GM19455 (cell line): ENCODE measurements around the gene TYW1B.
"Not testable (repeated sequence)": the region's sequence is repeated elsewhere in the genome, so short reads cannot be mapped to it uniquely, and the experiment has no call there.

Experiments
- ATAC-seq: cut with Tn5 transposase; IDR thresholded peaks from one replicate; pipeline ENCODE4 v1.9.1; 2021; ENCODE audit not compliant: unreplicated experiment

Gene TYW1B

DNA sequence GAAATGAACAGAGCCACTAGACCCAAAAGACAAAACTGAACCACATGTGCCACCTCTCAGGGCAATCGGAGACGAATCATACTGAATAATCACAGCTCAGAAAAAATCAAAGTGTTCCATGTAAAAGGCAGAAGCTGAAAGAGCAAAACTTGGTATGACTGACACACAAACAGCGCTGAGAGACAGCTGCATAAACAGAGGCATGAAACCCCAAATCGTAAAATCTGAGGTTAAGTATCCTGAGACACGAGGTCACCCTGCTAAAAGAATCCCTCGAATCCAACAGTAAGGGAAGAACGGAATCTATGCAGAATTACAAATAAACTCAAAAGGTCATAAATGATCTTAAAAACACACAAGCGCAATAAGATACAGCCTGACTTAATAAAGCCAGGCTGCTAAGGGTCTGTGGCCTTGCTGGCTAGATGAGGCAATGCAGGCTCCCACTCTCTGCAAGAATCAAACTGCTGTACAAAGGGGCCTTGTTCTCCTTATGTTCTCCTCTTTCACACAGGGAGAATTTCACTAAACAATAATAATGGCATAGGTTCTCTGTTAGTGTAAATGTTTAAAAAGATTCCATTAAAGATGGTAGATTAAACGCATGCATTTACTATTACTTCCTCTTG lies 247.7 kb downstream of the TYW1B start:
- not testable (repeated sequence) for ATAC-seq

DNA sequence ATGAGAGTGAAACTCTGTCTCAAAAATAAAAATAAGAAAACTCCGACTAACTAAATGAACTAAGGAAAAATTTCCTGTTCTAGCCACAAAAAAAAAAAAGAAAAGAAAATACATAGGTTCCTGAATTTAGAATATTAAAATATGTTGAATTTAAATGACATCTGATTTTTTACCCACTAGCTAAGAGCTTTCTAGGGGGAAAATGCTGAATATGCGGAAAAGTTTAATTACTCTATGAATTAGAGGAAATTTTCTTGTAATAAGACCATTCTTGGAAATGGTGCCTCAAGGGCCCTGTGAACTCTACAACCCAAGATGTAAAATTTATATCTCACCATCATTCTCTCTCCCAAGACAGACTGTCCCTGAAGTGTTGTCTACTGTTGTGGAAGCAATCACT lies 250.9 kb downstream of the TYW1B start:
- no peak for ATAC-seq

GRCh38 chr7:72561988-72562387 lies 266.0 kb downstream of the TYW1B start:
- not testable (repeated sequence) for ATAC-seq

GRCh38 chr7:72559546-72559945 lies 268.5 kb downstream of the TYW1B start:
- not testable (repeated sequence) for ATAC-seq

DNA sequence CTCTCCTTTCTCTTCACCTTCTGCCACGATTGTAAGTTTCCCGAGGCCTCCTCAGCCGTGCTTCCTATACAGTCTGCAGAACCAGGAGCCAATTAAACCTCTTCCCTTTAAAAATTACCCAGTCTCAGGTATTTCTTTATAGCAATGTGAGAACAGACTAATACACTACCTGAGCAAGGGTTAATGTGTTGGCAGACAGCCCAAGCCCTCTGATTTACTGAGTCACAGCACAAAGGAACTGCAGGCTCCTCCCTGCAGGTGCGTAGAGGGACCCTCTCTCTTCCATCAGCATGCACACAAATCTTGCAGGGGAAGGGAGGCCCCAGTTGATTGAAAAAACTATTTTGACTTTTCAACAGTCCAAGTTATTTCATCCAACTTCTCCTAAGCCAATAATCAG lies 271.3 kb downstream of the TYW1B start:
- not testable (repeated sequence) for ATAC-seq

GRCh38 chr7:72555238-72555637 lies 272.8 kb downstream of the TYW1B start:
- ATAC-seq = not testable (repeated sequence)

DNA sequence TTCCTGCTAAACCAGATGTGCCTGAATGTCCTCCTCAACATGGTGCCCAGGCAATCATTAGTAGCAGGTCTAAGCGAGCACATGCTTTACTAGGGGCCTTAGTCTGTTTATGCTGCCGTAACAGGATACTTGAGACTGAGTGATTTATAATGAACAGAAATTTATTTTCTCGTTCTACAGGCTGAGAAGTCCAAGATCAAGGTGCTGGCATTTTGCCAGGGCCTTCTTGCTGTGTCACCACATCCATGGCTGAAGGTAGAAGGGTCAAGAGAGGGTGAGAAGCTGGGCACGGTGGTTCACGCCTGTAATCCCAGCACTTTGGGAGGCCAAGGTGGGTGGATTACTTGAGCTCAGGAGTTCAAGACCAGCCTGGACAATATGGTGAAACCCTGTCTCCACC lies 273.6 kb downstream of the TYW1B start:
- not testable (repeated sequence) for ATAC-seq

GRCh38 chr7:72550454-72550853 lies 277.5 kb downstream of the TYW1B start:
- ATAC-seq = not testable (repeated sequence)

DNA sequence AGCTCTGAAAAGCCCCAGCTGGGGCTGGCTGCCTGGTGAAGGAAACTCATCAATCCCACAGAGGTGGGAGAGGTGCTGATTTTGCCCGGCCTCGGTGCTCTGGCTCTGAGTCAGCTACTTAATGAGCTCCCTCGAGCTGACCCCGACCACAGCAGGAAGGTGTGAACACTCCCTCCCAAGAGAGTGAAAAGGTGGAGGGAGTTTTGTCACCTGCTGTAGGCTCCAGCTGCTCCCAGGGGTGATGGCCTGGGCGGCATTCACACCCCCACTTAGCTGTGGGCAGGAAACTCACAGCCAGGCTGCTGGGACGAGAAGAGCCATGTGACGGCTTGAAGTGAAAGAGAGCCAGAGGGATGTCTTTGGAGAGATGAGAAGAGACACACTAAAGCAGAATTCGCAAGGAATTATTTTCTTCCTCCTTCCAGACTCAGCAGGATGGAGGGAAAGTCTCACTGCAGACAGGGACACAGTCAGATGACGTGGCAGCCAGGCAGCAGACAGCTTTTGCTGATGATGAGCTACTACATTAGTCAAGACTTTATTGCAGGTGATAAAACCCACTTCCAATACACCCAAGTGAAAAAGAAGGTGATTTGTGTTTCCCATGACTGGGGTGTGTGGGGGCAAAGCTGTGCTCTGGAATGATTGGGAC lies 281.3 kb downstream of the TYW1B start:
- not testable (repeated sequence) for ATAC-seq

DNA sequence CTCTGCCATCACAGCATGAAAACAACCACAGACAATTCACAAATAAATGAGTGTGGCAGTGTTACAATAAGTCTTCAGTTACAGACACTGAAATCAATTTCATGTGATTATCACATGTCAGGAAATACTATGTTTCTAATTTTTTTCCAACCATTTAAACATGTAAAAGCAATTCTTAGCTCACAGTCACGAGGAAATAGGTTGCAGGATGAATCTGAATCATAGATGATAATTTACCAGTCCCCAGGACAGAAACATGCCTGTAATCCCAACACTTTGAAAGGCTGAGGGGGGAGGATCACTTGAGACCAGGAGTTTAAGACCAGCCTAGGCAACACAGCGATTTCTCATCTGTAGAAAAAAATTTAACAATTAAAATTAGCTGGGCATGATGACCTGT lies 283.5 kb downstream of the TYW1B start:
- ATAC-seq = not testable (repeated sequence)

- no peak for ATAC-seq
Observed at GRCh38 chr7:72540923-72541322, 287.1 kb downstream of the TYW1B start.

DNA sequence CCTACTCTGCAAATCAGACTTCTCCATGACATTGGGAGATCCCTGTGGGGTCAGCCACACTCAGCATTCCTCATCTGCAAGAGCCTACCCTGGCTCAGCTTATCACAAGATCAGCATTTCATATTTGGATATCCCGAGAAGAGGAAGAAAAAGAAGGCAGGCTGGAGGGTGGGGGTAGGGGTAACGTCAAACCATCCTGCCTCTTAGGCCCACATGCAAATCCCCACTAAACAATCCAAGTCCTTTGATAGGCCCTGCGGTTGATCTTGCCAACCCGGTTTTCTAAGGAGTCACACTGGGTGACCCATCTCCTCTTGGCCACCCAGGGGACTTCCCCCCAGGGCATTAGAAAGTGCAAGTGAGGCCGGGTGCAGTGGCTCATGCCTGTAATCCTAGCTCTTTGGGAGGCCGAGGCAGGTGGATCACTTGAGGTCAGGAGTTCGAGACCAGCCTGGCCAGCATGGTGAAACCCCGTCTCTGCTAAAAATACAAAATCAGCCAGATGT lies 287.8 kb downstream of the TYW1B start:
- ATAC-seq = no peak

DNA sequence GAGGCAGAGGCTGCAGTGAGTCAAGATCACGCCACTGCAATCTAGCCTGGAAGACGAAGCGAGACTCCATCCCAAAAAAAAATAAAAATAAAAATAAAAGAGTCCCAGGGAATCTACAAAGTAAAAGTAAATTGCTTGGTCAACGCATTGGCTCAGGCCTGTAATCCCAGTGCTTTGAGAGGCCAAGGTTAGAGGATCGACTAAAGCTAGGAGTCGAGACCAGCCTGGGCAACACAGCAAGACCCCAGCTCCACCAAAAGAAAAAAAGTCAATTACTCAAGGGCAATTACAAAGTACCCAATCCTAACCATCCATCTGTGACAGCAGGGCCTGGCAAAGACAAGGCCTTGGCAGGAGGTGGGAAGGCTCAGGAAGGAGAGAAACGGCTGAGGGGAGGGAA lies 288.3 kb downstream of the TYW1B start:
- ATAC-seq = no peak

DNA sequence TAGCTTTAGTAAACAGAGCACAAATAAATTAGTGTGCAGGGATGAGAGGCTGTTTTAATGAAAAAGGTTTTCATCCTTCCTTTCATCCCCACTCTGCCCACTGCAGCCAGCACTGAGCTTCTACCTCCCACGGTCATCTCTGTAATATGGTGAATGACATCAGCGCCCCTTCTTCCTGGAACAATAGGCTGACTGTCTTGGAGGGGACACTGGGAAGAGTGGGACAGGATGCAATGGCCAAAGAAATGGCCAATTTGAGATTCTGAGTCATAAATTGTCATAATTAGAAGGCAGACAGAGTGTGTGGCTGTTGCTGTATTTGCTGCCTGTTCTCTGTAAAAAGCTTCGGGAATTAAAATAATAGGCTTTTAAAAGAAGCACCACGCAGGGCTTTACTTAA lies 289.1 kb downstream of the TYW1B start:
- ATAC-seq = no peak

GRCh38 chr7:72538147-72538546 lies 289.9 kb downstream of the TYW1B start:
- no peak for ATAC-seq

- ATAC-seq = not testable (repeated sequence)
Observed at GRCh38 chr7:72536038-72536437, 292.0 kb downstream of the TYW1B start.

DNA sequence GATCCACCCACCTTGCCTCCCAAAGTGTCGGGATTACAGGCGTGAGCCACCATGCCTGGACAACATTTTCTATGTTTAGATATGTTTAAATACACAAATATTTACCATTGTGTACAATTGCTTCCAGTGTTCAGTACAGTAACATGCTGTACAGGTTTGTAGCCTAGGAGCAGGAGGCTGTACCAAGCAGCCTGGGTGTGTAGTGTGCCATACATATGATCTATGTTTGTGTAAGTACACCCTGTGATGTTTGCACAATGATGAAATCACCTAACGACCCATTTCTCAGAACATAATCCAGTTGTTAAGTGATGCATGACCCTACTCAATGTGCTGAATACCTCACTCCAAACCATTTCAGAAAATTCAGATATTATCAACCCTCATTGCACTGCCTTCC lies 297.0 kb downstream of the TYW1B start:
- not testable (repeated sequence) for ATAC-seq
